Measurements from ENCODE around the gene CYGB.
A peak's percentile ranks its signal among the peaks of the same experiment; 100 is the strongest.
"Not testable (repeated sequence)": the region's sequence is repeated elsewhere in the genome, so short reads cannot be mapped to it uniquely, and the experiment has no call there.

Gene CYGB

GRCh38 chr17:76538941-76539570, 1.5 kb upstream of the CYGB start:
- Histone ChIP-seq H3K9me3 (ENCODE audit: control insufficient read depth, low read length) (no peaks in the 10 kb centered on the region), H3K9ac (ENCODE audit: low read length) (no peak overlapping the region), H3K4me1 (ENCODE audit: control insufficient read depth, insufficient read depth, low read length) (peaks cover 14% of the 10 kb centered on the region), H3K27me3 (ENCODE audit: control insufficient read depth, insufficient read depth, low read length) (peaks cover 43% of the 10 kb centered on the region), H3K4me3 (ENCODE audit: low read length) (no peak overlapping the region), H3K36me3 (ENCODE audit: control insufficient read depth, insufficient read depth, low read length) (no peaks in the 10 kb centered on the region)

GRCh38 chr17:76538281-76538931, 897 bp upstream of the CYGB start:
- no peak overlapping the region for H3K9ac ChIP-seq (ENCODE audit: low read length)
- H3K4me3 ChIP-seq (ENCODE audit: low read length): no peak overlapping the region
- H3K9me3 ChIP-seq (ENCODE audit: control insufficient read depth, low read length): no peaks in the 10 kb centered on the region
- H3K27me3 ChIP-seq (ENCODE audit: control insufficient read depth, insufficient read depth, low read length): peaks cover 43% of the 10 kb centered on the region
- peaks cover 14% of the 10 kb centered on the region for H3K4me1 ChIP-seq (ENCODE audit: control insufficient read depth, insufficient read depth, low read length)
- no peaks in the 10 kb centered on the region for H3K36me3 ChIP-seq (ENCODE audit: control insufficient read depth, insufficient read depth, low read length)

- Histone ChIP-seq H3K4me3 (ENCODE audit: low read length) (no peak overlapping the region), H3K27me3 (ENCODE audit: control insufficient read depth, insufficient read depth, low read length) (peaks cover 43% of the 10 kb centered on the region), H3K9me3 (ENCODE audit: control insufficient read depth, low read length) (no peaks in the 10 kb centered on the region), H3K4me1 (ENCODE audit: control insufficient read depth, insufficient read depth, low read length) (peaks cover 14% of the 10 kb centered on the region), H3K9ac (ENCODE audit: low read length) (peak overlapping the region; percentile 66), H3K36me3 (ENCODE audit: control insufficient read depth, insufficient read depth, low read length) (no peaks in the 10 kb centered on the region)
These were observed 276 bp downstream of the CYGB start for GRCh38 chr17:76537288-76537577.

- Histone ChIP-seq H3K9me3 (ENCODE audit: control insufficient read depth, low read length) (no peaks in the 10 kb centered on the region), H3K36me3 (ENCODE audit: control insufficient read depth, insufficient read depth, low read length) (no peaks in the 10 kb centered on the region), H3K9ac (ENCODE audit: low read length) (peak overlapping the region; percentile 66), H3K4me3 (ENCODE audit: low read length) (no peak overlapping the region), H3K27me3 (ENCODE audit: control insufficient read depth, insufficient read depth, low read length) (peaks cover 43% of the 10 kb centered on the region), H3K4me1 (ENCODE audit: control insufficient read depth, insufficient read depth, low read length) (peaks cover 14% of the 10 kb centered on the region)
These were observed 810 bp downstream of the CYGB start for GRCh38 chr17:76536511-76537287.

DNA sequence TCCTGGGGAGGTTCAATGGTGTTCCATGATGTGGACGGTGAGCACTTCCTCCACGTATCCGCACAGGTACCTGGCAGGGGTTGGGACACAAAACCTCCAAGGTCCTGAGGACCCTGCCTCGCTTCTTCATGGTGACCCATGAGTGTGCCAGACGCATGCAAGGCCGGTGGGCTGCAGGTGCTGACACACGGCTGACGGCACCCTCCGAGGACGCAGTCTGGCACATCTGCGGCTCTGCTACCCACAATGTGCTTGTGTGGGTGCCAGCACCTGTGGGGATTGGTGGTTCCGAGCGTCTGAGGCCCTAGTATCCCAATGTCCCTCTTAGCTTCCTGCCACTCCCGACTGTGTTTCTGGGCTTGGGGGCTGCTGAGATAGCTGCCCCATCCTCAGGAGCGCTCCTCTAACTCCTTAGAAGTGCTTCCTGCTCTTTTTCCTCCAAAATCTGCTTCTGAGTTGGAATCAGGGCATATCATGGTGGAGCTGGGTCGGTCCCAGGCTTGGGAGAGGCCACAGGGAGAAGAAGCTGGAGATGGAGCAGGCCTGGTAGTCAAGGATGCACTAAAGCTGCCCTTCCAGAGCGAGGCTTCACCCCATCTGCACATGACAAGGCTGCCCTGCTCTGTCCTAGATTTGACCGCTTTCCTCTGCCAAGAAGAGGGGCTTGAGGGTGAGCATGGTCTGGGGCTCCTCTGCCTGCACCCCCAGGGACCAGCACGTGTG, 1.6 kb downstream of the CYGB start:
- Histone ChIP-seq H3K4me1 (ENCODE audit: control insufficient read depth, insufficient read depth, low read length) (peaks cover 9% of the 10 kb centered on the region), H3K27me3 (ENCODE audit: control insufficient read depth, insufficient read depth, low read length) (peaks cover 43% of the 10 kb centered on the region), H3K9me3 (ENCODE audit: control insufficient read depth, low read length) (no peaks in the 10 kb centered on the region), H3K4me3 (ENCODE audit: low read length) (no peak overlapping the region), H3K9ac (ENCODE audit: low read length) (peak overlapping the region; percentile 37), H3K36me3 (ENCODE audit: control insufficient read depth, insufficient read depth, low read length) (no peaks in the 10 kb centered on the region)

GRCh38 chr17:76534831-76535732, 2.4 kb downstream of the CYGB start:
- H3K9me3 ChIP-seq (ENCODE audit: control insufficient read depth, low read length): no peaks in the 10 kb centered on the region
- H3K4me3 ChIP-seq (ENCODE audit: low read length): no peak overlapping the region
- H3K36me3 ChIP-seq (ENCODE audit: control insufficient read depth, insufficient read depth, low read length): no peaks in the 10 kb centered on the region
- peaks cover 11% of the 10 kb centered on the region for H3K4me1 ChIP-seq (ENCODE audit: control insufficient read depth, insufficient read depth, low read length)
- no peak overlapping the region for H3K9ac ChIP-seq (ENCODE audit: low read length)
- H3K27me3 ChIP-seq (ENCODE audit: control insufficient read depth, insufficient read depth, low read length): peaks cover 43% of the 10 kb centered on the region

- H3K4me3 ChIP-seq (ENCODE audit: low read length); H3K36me3 ChIP-seq (ENCODE audit: control insufficient read depth, insufficient read depth, low read length); H3K9ac ChIP-seq (ENCODE audit: low read length); H3K9me3 ChIP-seq (ENCODE audit: control insufficient read depth, low read length): not testable (repeated sequence)
- H3K4me1 ChIP-seq (ENCODE audit: control insufficient read depth, insufficient read depth, low read length): peaks cover 23% of the 10 kb centered on the region
- H3K27me3 ChIP-seq (ENCODE audit: control insufficient read depth, insufficient read depth, low read length): peaks cover 32% of the 10 kb centered on the region
These were observed 3.7 kb downstream of the CYGB start for GRCh38 chr17:76533640-76534359.

GRCh38 chr17:76532072-76532651, 5.3 kb downstream of the CYGB start:
- Histone ChIP-seq H3K4me3 (ENCODE audit: low read length) (no peak overlapping the region), H3K4me1 (ENCODE audit: control insufficient read depth, insufficient read depth, low read length) (peaks cover 34% of the 10 kb centered on the region), H3K36me3 (ENCODE audit: control insufficient read depth, insufficient read depth, low read length) (no peaks in the 10 kb centered on the region), H3K9ac (ENCODE audit: low read length) (no peak overlapping the region), H3K9me3 (ENCODE audit: control insufficient read depth, low read length) (no peaks in the 10 kb centered on the region), H3K27me3 (ENCODE audit: control insufficient read depth, insufficient read depth, low read length) (peaks cover 18% of the 10 kb centered on the region)

- peaks cover 34% of the 10 kb centered on the region for H3K4me1 ChIP-seq (ENCODE audit: control insufficient read depth, insufficient read depth, low read length)
- H3K9me3 ChIP-seq (ENCODE audit: control insufficient read depth, low read length): no peaks in the 10 kb centered on the region
- H3K4me3 ChIP-seq (ENCODE audit: low read length): no peak overlapping the region
- H3K36me3 ChIP-seq (ENCODE audit: control insufficient read depth, insufficient read depth, low read length): no peaks in the 10 kb centered on the region
- H3K9ac ChIP-seq (ENCODE audit: low read length): no peak overlapping the region
- H3K27me3 ChIP-seq (ENCODE audit: control insufficient read depth, insufficient read depth, low read length): peaks cover 12% of the 10 kb centered on the region
These were observed 5.9 kb downstream of the CYGB start for GRCh38 chr17:76531486-76532038.

DNA sequence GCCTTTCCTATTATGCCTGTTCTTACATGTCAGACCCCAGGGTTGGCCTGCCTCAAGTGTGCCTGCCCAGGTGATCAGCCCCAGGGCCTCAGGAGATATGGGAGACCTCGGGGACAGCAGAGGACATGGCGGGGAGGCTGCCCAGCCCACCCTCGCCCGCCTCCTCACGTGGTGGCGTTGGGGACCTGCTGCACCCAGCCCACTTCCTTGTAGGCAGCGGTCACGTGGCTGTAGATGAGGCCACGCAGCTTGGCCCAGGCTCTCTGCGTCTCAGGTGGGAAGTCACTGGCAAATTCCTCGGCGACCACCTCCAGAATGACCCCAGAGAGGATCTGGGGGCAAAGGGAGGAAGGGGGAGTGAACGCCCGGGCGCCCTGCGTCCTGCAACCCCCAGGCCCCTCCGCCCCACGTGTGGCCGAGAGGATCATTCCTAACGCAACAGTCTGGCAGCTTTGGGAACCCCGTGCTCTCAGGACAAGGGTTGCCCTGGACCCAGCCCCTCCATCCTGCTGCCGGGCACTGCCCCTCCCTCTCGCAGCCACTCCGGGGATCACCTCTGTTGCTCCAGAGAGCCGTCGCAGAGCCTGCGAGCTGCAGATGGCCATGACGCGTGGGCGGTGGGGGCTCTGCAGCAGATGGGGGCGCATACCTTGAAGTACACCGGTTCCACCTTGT, 6.6 kb downstream of the CYGB start:
- Histone ChIP-seq H3K27me3 (ENCODE audit: control insufficient read depth, insufficient read depth, low read length) (peaks cover 6% of the 10 kb centered on the region), H3K4me3 (ENCODE audit: low read length) (no peak overlapping the region), H3K9me3 (ENCODE audit: control insufficient read depth, low read length) (no peaks in the 10 kb centered on the region), H3K9ac (ENCODE audit: low read length) (peak overlapping the region; percentile 37), H3K4me1 (ENCODE audit: control insufficient read depth, insufficient read depth, low read length) (peaks cover 34% of the 10 kb centered on the region), H3K36me3 (ENCODE audit: control insufficient read depth, insufficient read depth, low read length) (no peaks in the 10 kb centered on the region)

Measured in mucosa of stomach (tissue), 1 donor.